Activated T-helper 9 cell treated with anti-CD3 and anti-CD28 coated beads, Interleukin-2, amount 50 U/mL, for 16 hours (primary cell): ENCODE data around the gene PPIH.
A peak's percentile ranks its signal among the peaks of the same experiment; 100 is the strongest.
"Not testable (repeated sequence)": the region's sequence is repeated elsewhere in the genome, so short reads cannot be mapped to it uniquely, and the experiment has no call there.

Source experiments
- DNase-seq: peaks from one replicate; pipeline ENCODE4 v3.0.0-alpha.2; 2020; ENCODE audit warnings: low read depth

PPIH gene

GRCh38 chr1:42657981-42658876, at the start of gene PPIH:
Gene PPIH, plus strand, starts transcription at chr1:42658423. Its CDS starts 24 bp downstream, at chr1:42658447.
- DNase-seq = peak; percentile 93

GRCh38 chr1:42613803-42614131, 44.5 kb upstream of the PPIH start:
- DNase-seq = no peak

- no peak for DNase-seq
Observed at GRCh38 chr1:42618866-42619265, 39.4 kb upstream of the PPIH start.

GRCh38 chr1:42620307-42620706, 37.9 kb upstream of the PPIH start:
- DNase-seq = no peak

- DNase-seq = not testable (repeated sequence)
Observed at GRCh38 chr1:42621180-42621579, 37.0 kb upstream of the PPIH start.

- not testable (repeated sequence) for DNase-seq
Observed at GRCh38 chr1:42627205-42627604, 31.0 kb upstream of the PPIH start.

GRCh38 chr1:42639116-42639515, 19.1 kb upstream of the PPIH start:
- no peak for DNase-seq

GRCh38 chr1:42646056-42646455, 12.2 kb upstream of the PPIH start:
- DNase-seq = no peak

GRCh38 chr1:42657201-42657600, 1.0 kb upstream of the PPIH start:
- no peak for DNase-seq

GRCh38 chr1:42658877-42659337, 684 bp downstream of the PPIH start:
- DNase-seq = no peak

- DNase-seq = no peak
Observed at GRCh38 chr1:42660907-42661500, 2.8 kb downstream of the PPIH start.

GRCh38 chr1:42669936-42670335, 11.7 kb downstream of the PPIH start:
- no peak for DNase-seq

- no peak for DNase-seq
Observed at GRCh38 chr1:42670425-42670824, 12.2 kb downstream of the PPIH start.

- DNase-seq = no peak
Observed at GRCh38 chr1:42674214-42674613, 16.0 kb downstream of the PPIH start.

GRCh38 chr1:42674682-42675081, 16.5 kb downstream of the PPIH start:
- DNase-seq = no peak

- no peak for DNase-seq
Observed at GRCh38 chr1:42675467-42675866, 17.2 kb downstream of the PPIH start.

GRCh38 chr1:42676534-42677087, 18.4 kb downstream of the PPIH start:
- no peak for DNase-seq

- no peak for DNase-seq
Observed at GRCh38 chr1:42679364-42679983, 21.3 kb downstream of the PPIH start.

- no peak for DNase-seq
Observed at GRCh38 chr1:42680055-42680454, 21.8 kb downstream of the PPIH start.

GRCh38 chr1:42680921-42681683, 22.9 kb downstream of the PPIH start:
- DNase-seq = no peak

GRCh38 chr1:42681741-42682483, 23.7 kb downstream of the PPIH start, which contains the start of gene YBX1:
Gene YBX1, plus strand, starts transcription at chr1:42682418. Its CDS starts 148 bp downstream, at chr1:42682566.
- DNase-seq = peak; percentile 88
